Hematopoietic multipotent progenitor cell (in vitro differentiated cells): ENCODE data around the gene PTAR1. TPM values are rescaled to one million over a fixed set of nuclear protein-coding genes. Genes with fewer than 3 reads are reported as not detected.

Experiments
- DNase-seq, 3 donors: peaks; one replicate each; pipeline ENCODE4 v3.0.0-alpha.2; 2011 to 2015; ENCODE audit warnings: low read depth in 2 of 3, low spot score in 2 of 3
- total RNA-seq: library from RNA; depleted of rRNA; stranded (reverse); fragments of >200 nt; gene quantifications from one replicate; pipeline ENCODE4 v1.2.3, GENCODE V29; 2012

The PTAR1 gene
- total RNA-seq, 1 donor = 54.4 TPM

GRCh38 chr9:69675563-69675962 lies 84.2 kb downstream of the PTAR1 start:
- DNase-seq = no peak

DNA sequence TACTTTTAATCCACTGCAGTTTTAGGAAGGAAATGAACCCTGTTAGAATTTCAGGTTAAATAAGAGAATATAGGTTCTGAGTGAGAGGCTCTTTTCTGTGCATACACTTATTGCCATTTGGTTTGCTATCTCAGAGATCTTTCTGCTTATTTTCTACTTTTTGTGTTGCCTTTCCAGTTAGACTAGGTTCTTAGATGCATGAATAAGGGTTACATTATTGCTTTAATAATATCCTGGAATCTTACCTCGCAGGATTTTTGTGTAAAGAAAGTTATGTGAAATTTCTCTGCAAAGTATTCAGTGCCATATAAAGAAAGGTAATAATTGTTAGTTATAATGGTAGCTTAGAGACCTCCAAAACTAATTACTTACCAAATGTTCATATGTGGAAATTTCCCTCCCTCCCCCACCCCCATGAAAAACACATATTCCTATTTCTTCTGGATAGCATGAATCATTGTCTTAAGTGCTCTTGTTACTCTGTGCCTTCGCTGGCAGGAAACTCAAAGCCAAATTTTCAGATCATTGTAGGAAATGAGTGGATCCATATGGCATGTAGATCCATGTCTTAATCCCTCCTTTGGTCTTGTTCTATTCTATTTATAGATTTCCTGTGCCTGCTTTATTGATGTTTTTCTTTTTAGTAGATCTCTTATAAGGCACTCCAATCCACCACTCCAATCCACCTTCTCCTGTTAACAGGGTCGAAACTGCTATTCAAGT lies 84.9 kb downstream of the PTAR1 start:
- no peak for DNase-seq

DNA sequence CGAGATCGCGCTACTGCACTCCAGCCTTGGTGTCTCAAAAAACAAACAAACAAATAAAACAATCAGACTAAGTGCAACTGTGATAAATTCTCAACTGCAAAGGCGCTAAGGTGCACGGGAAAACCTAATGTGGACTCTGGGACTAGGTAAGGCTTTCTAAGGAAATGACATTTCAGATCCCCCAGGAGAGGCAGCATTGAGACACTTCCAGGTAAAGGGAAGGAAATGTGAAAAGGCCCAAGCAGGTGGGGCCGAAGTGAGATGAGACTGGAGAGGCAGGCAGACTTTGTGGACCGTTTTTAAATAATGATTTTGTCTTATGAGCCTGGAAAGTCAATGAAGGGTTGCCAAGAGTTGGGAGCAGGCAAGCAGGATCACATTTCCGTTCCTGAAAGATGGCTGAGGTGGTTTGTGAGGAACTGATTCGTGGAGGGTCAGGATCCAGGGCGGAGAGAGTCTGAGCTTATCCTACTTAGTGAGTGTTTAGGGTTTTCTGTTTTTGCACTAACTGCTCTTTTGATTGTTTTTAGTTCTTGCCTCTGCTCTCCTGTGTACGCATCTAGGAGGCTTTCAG lies 85.6 kb downstream of the PTAR1 start:
- DNase-seq = no peak

DNA sequence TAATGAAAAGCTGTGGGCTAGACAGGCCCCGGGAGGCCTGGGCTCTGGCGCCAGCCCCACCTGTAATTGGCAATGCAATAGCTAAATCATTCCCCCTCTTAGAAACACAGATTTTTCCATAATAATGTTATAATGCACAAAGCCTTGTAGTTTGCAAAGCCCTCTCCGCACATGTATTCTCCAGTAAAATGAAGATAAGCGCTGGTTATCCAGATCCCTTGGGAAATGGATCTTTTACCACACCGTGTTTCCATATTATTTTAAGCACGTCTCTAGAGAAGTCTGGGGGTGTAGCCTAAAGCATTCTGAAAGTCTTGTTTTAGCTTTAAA lies 86.5 kb downstream of the PTAR1 start:
- no peak for DNase-seq

DNA sequence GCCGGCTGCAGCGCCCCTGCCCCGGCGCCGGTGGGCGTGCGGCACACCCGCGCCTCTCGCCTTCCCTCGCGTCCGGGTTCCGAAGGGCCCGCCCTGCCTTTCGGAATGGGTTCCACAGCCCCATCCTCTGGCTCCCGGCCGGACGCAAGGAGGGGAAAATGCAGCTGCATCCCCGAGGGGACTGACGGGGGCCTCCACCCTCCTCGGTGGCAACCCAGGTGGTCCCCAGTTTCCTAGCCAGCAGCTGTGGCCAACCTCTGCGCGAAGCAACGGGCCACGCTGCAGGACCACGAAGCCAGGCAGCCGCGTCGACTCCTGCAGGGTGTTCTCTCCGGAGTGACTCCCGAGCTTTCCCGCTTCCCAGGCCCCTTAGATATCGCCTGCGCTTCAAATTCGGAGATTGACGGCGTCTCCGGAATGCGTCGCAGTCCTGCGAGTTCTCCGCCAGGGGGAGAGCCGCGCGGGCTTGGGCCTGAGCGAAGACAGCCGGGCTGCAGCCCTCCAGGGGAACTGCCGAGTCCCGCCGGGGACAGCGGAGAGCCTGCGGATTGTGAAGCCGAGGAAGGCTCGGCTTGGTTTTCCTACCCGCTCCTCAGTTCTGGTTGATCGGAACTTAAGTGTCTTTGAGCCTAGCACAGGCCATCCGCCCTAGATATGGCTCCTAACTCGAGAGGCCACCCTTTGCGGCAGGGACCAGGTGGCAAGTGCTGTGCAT lies 87.1 kb downstream of the PTAR1 start:
- DNase-seq = peak; percentile 40 to 86 (median 78)

GRCh38 chr9:69671879-69672595 lies 87.8 kb downstream of the PTAR1 start, which contains the start of gene APBA1:
TSS of gene APBA1 (minus strand) at chr9:69672371.
- DNase-seq = peak; percentile 18 to 54 (median 47)

- DNase-seq = no peak
Observed at GRCh38 chr9:69671311-69671878, 88.4 kb downstream of the PTAR1 start.

- no peak for DNase-seq
Observed at GRCh38 chr9:69667306-69667705, 92.5 kb downstream of the PTAR1 start.

DNA sequence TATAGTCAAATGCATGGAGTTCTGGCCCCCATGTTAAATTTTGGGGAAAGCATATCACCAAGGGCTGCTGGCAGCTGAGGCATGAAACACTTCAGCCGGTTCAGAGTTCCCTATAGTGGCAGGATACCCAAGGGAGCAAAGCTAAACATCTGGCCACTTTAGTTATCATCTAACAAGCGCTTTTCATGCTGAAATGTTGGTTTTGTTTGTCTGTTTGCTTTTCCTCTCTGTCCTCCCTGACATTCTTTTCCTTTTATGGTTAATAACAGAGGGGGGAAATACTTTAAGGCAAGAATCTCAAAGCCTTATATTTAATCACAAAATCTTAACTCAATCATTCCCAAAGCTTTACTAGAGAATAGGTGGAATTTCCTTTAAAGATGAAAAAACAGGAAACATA lies 99.5 kb downstream of the PTAR1 start:
- DNase-seq = no peak

Other genes starting within 250 kb of the PTAR1 start
- 0.27 TPM for gene APBA1, start 87.6 kb downstream of the PTAR1 start, total RNA-seq
- not detected for gene CFAP95, start 60.8 kb upstream of the PTAR1 start, total RNA-seq